GM19467 (cell line): ENCODE results near the gene SKI.

ENCODE experiments used
- ATAC-seq: cut with Tn5 transposase; IDR thresholded peaks from one replicate; pipeline ENCODE4 v1.9.1; 2021; ENCODE audit warnings: mild to moderate bottlenecking, moderate library complexity; ENCODE audit not compliant: unreplicated experiment

The SKI gene

DNA sequence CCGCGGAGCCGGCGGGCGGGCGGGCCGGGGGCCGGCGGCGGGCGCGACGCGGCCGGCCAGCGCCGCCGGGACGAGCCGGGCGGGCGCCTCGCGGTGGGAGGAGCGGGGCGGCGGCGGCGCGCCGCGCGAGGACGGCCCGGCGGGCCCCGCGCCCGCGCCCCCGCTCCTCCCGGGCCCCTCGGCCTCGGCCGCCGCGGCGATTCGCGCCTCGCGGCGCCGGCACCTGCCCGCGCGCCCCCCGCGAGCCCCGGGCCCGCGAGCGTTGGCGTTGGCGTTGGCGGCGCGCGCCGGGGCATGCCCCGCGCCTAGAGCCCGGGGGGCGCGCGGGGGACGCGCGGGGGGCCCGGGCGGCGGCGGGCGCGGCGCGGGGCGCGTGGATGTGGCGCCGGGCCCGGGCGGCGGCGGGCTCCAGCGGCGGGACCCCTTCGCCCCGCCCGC, at the start of gene SKI:
TSS of gene SKI (plus strand) at position 163 of the 438 bp plus-strand sequence. CDS start 448 bp downstream, outside the sequence.
- no peak for ATAC-seq

GRCh38 chr1:2178875-2179274, 49.2 kb upstream of the SKI start:
- no peak for ATAC-seq

DNA sequence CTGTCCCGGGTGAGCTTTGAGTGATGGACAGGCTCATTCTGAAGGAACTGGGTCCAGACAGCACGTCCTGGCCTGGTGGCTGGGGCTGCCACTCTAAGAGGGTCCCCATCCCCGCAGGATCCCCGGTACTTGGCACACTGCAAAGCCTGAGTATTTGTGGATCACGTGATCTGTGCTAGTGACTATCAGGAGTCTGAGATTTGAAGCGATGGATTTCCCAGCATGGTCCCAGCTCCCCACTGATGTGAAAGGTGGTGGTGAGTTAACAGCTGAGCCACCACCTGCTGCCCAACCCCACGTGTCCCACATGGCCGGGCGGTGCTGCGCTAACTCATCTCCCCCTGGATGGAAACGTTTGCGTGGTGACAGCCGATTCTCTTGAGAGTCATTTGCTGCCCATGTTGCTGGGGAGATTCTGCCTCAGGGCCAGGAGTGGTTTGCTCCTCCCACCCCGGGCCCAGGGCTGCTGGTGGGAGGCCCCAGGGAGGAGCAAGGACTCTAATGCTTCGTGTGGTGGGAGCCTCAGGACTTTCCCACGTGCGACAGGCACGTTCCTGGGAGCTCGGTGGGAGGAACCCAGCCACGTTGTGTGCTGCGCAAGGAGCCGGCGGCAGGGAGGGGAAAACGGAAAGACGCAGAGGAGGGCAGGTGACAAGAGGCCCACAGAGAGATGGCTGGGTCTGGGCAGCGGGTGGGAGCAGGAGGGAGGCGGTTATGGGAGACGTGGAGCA, 48.7 kb upstream of the SKI start:
- no peak for ATAC-seq

DNA sequence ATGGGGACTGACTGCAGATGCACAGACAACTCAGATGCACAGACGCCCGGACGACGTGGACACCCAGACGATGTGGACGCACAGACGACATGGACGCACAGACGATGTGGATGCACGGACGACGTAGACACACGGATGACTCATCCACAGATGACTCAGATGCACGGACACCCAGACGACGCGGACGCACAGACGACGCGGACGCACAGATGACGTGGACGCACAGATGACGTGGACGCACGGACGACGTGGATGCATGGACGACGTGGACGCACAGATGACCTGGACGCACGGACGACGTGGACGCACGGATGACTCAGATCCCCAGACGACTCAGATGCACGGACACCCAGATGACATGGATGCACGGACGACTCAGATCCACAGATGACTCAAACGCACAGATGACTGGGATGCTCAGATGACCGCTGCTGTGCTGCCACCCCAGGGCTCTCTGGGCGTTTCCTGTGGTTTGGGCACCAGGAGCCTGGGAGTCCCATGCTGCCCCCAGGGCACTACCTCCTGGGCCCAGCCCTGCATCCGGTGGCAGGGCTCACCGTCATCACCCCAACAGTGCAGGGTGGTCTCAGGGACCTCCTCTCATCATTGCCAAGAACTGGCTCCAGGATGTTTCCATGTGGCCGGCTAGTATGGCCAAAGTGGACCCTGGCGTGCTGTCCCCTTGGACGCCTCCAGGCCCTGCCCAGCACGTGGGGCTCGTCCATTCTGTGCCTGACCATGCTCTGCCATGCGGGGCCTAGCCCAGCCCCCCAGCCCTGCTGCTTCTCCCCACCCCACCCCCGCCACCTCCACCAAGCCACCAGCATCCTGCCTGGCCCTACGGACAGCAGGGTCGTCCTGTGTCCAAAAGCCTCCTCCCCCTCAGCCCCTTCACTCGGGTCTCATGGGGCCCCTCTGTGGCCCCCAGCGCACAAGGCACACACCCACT, 47.5 kb upstream of the SKI start:
- no peak for ATAC-seq

GRCh38 chr1:2181271-2181670, 46.8 kb upstream of the SKI start:
- no peak for ATAC-seq

DNA sequence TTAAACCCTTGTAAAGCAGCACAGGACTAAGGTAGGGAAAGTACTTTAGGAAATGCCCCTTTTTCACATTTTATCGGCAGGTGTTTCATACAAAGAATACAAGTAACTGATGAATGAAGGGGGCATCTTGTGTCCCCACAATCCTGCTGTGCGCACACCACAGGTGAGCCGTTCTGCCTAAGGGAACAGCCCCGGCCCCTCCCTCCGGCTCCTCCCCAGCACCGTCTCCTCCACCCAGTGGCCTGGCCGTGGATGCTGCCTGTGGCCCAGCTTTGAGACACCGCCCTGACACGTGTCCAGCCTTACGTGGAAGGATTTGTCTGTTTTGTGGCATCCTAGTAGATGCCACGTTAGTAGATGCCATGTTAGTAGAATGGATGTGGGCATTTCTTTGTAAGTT, 46.4 kb upstream of the SKI start:
- no peak for ATAC-seq

DNA sequence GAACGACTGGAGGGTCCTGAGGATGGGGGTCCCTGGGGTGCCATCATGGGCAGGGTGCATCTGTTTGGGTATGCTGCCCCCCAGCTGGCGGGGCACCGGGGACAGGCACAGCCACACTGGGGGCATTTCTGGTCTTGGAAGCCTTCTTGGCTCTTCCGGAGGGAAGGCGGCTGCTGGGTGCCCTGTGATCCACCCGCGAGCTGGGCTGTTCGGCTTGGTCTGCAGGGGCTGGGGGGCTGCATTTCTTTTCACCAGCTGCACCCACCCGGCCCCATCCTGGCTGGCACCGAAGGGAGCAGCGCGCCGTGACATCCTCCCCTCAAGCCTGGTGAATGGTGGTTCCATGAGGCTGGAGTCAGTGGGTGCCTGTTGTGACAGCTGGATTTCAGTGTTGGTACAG, 45.7 kb upstream of the SKI start:
- no peak for ATAC-seq

GRCh38 chr1:2183937-2184334, 44.2 kb upstream of the SKI start:
- ATAC-seq: no peak

DNA sequence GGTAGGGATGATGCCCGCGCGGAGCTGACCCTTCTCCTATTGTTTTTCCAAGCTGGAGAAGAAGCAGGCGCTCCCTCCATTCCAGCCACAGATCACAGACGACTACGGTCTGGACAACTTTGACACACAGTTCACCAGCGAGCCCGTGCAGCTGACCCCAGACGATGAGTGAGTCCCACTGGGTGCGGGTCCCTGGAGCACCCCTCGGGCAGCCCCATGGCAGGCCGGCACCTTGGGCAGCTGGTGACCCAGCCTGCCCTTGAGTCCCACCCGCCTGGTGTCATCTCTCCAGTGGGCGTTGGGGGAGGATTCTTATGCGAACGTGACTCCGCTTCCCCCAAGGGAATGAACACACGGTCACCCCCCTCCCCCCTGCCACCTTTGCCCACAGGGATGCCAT, 43.6 kb upstream of the SKI start:
- no peak for ATAC-seq

DNA sequence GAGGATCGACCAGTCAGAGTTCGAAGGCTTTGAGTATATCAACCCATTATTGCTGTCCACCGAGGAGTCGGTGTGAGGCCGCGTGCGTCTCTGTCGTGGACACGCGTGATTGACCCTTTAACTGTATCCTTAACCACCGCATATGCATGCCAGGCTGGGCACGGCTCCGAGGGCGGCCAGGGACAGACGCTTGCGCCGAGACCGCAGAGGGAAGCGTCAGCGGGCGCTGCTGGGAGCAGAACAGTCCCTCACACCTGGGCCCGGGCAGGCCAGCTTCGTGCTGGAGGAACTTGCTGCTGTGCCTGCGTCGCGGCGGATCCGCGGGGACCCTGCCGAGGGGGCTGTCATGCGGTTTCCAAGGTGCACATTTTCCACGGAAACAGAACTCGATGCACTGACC, 43.2 kb upstream of the SKI start:
- ATAC-seq: no peak

DNA sequence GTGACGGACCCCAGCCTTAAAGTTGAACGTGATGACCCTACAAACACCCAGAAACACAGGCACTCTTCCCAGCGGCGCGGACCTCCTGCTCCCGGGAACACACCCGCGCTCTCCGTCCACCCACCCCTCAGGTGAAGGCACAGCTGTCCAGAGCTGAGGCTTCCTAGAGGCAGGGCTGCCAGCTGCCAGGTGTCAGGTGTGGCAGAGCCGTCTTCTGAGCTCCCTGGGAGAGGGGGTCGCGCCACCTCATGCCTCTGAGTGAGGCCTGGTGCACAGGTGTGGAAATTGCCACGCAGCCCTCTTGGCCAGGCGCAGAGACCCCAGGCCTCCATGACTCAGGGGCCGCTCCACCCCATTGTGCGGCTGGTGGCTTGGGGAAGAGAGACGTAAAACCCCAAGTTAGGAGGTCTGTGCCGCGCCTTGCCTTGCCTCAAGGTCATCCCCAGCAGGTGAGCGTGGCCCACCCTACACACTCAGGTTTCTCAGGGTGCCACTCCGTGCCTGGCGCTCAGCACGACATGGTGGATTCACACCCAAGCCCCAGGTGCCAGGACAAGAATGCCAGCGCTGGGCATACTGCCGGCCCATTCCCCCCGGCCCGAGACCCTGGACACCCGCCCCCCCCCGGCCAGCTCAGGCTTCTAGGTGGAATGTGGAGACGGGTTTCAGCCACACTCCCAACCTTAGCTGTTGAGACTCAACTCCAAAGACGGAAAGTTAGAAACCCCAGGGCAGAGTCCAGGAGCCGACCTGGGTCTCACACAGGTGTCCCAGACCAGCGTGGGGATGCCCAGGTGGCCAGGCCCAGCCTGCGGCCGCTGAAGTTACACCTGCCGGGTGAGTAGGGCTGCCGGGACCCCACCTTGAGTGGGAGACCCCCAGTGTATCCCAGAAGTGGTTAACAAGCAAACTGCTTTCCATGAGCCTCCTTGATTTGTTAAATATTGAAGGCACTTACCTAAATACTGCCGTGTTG, 42.0 kb upstream of the SKI start:
- ATAC-seq: no peak

- ATAC-seq: no peak
These were observed 41.2 kb upstream of the SKI start for GRCh38 chr1:2186901-2187300.

- ATAC-seq: no peak
These were observed 40.5 kb upstream of the SKI start for GRCh38 chr1:2187619-2188018.

GRCh38 chr1:2188336-2188735, 39.8 kb upstream of the SKI start:
- ATAC-seq: no peak

DNA sequence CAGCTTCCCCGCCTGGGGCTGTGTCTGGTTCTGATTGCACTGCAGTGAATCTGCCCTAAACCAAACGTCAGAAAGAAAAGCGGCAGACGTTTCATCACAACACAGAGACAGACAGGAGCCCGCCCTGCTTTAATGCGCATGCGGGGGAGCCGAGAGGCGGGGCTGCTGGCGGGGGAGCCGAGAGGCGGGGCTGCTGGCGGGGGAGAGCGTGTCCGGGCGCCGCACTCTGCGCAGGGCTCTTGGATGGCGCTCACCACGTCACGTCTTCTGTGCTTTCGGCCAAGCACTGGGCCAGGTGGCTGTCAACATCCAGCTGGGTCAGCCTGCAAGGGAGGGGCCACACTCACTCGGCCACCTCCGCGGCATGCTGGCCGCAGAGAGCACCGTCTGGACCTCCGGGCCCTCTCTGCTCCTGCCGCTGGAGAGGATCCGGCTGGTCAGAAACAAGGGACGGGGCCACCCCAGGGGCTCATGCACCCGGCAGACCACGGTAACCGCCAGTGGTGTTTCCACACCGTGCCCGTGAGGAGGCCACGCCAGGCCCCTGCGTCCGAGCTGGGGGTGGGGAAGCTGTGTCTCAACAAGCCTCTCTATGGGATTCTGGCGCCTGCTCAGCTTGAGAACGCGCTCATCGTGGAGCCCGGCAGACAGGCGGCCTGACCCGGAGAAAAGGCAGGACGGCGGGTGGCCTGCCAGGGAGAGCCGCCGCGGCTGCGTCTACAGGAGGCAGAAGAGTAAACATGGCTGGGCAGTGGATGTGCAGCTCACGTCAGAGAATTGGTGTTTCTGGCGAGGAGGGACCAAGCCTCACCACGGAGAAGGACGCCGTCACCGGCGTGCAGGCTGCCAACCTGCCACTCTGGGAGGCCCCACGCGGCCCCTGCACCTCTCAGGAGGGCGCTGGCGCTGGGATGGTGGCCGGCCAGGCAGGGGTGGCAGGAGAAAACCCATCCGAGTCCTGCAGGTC, 38.4 kb upstream of the SKI start:
- ATAC-seq: peak; percentile 80

DNA sequence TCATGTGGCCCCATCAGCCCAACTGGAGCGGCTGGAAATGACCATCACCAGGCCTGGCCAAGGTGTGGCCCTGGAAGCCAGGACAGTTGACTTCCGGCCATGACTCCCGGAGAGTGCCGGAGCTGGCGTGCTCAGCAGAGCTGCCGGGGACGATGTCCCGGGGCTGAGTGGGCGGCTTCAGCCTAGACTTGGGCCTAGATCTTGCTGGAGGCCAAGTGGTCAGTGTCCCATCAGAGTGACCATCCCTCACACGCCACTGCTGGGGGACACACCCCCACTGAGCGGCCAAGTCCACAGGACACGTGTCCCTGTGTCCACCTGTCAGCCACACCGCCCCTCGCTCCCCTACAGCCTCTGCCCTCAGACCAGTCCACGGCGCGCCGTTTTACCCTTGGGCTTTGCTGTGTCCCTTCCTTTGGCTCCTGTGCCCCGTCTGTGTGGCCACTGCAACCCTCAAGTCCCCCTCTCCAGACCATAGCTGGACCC, 37.6 kb upstream of the SKI start:
- no peak for ATAC-seq

- ATAC-seq: no peak
These were observed 35.8 kb upstream of the SKI start for GRCh38 chr1:2192031-2192995.

DNA sequence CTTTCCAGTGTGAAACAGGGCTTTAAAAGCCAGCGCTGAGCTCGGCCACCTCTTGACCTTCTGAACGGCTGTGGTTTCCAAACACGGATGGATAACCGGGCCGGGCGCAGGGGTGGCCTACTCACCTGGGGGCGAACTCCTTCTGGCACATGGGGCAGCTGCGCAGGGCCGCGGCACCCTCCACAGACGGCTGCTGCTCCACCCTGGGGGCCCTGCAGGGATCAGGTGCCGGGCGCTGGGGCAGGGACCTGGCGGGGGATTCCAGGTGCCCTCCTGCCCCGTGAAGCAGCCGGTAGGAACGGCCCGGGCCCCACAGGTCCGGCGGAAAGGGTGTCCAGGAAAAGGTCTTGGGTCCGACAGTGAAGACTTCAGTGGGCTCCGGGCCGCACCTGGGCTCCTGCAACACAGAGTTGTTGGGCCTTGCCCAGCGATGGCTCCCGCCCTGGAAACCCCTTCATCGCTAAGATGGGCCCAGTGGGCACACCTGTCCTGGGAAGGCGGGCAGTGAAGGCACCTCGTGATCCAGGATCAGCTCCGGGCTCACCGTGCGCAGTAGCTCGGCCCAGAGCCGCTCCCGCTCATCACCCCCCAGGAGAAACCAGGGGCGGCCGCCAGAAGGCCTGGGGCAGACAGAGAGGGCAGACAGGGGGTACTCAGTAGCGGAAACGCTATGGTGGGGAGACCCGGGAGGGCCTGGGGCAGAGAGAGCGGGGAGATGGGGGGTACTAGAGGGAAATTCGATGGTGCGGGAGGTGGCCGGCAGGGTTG, 34.4 kb upstream of the SKI start:
- ATAC-seq: no peak
